HG03432 (cell line): ENCODE results near the gene CFD.
"Not testable (repeated sequence)": the region's sequence is repeated elsewhere in the genome, so short reads cannot be mapped to it uniquely, and the experiment has no call there.

Experiments
- ATAC-seq: cut with Tn5 transposase; IDR thresholded peaks from one replicate; pipeline ENCODE4 v1.9.1; 2021; ENCODE audit warnings: mild to moderate bottlenecking, moderate library complexity; ENCODE audit not compliant: unreplicated experiment

The CFD gene

GRCh38 chr19:858868-859843 is at the start of gene CFD:
TSS of gene CFD (plus strand) at chr19:859664. CDS start at chr19:859690, 26 bp downstream.
- ATAC-seq, result no peak

DNA sequence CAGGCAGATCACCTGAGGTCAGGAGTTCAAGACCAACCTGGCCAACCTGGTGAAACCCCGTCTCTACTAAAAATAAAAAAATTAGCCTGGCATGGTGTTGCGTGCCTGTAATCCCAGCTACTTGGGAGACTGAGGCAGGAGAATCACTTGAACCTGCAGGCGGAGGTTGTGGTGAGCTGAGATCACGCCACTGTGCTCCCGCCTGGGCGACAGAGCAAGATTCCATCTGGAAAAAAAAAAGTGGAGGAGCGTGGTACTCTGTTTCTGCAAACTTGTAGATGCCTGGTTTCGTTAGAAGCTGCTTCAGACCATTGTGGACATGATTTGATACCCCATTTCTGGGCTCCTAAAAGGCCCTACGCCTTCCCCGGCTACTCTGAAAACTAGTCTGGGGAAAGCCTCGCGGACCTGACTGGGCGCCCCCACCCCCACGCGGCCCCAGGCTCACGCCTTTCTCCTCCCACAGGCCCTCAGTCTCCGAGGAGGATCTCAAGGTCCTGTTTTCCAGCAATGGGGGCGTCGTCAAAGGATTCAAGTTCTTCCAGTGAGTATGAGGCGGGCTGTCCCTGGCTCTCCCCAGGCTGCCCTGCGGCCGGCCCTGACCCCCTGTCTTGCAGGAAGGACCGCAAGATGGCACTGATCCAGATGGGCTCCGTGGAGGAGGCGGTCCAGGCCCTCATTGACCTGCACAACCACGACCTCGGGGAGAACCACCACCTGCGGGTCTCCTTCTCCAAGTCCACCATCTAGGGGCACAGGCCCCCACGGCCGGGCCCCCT is 49.2 kb upstream of the CFD start:
- no peak for ATAC-seq

DNA sequence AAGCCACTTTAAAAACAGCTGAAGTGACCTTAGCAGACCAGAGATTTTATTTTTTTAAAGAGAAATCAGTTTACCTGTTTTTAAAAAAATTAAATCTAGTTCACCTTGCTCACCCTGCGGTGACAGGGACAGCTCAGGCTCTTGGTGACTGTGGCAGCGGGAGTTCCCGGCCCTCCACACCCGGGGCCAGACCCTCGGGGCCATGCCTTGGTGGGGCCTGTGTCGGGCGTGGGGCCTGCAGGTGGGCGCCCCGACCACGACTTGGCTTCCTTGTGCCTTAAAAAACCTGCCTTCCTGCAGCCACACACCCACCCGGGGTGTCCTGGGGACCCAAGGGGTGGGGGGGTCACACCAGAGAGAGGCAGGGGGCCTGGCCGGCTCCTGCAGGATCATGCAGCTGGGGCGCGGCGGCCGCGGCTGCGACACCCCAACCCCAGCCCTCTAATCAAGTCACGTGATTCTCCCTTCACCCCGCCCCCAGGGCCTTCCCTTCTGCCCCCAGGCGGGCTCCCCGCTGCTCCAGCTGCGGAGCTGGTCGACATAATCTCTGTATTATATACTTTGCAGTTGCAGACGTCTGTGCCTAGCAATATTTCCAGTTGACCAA is 48.5 kb upstream of the CFD start:
- ATAC-seq, result no peak

DNA sequence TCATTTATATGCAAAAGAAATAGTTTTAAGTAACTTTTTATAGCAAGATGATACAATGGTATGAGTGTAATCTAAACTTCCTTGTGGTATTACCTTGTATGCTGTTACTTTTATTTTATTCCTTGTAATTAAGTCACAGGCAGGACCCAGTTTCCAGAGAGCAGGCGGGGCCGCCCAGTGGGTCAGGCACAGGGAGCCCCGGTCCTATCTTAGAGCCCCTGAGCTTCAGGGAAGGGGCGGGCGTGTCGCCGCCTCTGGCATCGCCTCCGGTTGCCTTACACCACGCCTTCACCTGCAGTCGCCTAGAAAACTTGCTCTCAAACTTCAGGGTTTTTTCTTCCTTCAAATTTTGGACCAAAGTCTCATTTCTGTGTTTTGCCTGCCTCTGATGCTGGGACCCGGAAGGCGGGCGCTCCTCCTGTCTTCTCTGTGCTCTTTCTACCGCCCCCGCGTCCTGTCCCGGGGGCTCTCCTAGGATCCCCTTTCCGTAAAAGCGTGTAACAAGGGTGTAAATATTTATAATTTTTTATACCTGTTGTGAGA is 47.9 kb upstream of the CFD start:
- no peak for ATAC-seq

GRCh38 chr19:812049-812746 is 47.3 kb upstream of the CFD start:
- ATAC-seq, result no peak

- no peak for ATAC-seq
These were observed 46.7 kb upstream of the CFD start for GRCh38 chr19:812747-813218.

DNA sequence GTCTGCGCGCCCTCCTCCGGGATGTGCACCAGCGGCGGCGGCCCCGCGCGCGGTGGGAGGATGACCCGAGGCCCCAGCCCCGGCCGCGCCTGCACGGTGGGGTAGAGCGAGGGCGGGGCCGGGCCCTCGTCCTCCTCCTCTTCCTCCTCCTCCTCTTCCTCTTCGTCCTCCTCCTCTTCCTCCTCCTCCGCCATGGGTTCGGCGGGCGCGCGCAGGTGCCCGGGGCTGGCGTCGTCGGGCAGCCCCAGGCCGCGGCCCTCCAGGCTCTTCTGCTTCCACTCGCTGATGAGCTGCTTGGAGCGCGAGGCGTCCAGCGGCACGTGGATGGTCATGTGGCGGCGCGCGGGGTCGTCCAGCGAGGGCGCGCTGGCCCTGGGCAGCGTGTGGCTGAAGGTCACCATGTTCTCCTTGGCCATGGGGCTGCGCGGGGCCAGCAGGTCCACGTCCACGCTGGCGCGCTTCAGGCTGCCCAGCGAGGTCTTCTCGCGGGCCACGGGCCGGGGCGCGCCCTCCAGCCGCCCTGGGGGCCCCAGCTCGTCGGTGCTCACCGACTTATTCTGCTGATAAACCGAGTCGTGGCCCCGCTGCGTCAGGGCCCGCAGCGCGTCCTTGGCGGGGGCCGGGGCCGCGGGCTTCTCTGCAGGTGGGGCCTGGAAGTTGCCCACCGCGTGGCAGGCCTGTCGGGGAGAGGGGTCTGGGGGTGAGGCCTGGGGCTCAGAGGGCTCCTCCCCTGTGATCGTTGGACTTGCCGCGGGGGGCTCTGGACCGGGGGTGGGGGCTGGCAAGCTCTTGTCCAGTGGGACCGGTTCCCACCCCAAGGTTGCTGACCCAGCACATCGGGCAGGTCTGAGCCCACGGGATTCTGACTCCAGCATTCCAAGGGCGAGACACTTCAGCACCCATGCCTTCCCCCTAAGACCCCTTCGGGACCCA is 46.0 kb upstream of the CFD start:
- ATAC-seq, result no peak

GRCh38 chr19:814152-815078 is 45.0 kb upstream of the CFD start:
- ATAC-seq, result no peak

- no peak for ATAC-seq
These were observed 44.2 kb upstream of the CFD start for GRCh38 chr19:815079-815774.

DNA sequence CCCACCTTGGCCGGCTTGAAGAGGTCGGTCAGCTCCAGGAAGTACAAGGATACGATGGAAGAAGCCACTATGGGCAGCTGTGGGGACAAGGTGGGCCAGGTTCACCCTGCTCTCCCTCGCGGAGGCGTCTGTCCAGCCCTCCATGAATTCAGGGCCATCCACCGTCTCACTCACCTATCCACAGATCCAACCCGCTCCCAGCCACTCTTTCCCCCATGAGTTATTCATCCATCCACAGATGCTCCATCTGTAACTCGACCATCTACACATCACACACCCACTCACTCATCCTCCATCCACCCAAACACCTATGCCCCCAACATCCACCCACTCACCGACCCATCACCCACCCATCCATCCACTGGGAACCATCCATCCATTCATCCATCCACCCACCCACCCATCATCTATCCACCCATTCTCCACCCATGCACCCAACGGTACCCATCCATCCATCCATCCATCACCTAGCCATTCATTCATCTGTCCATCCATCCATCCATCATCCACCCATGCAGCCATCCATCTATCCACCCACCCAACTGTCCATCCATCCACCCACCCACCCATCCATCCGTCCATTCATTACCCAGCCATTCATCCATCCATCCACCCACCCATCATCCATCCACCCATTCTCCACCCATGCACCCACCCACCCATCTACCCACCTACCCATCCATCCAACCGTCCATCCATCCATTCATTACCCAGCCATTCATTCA is 43.5 kb upstream of the CFD start:
- ATAC-seq, result no peak

- ATAC-seq, result no peak
These were observed 43.0 kb upstream of the CFD start for GRCh38 chr19:816500-816857.

GRCh38 chr19:820212-820611 is 39.3 kb upstream of the CFD start:
- not testable (repeated sequence) for ATAC-seq

GRCh38 chr19:821231-821824 is 38.1 kb upstream of the CFD start:
- ATAC-seq, result no peak

DNA sequence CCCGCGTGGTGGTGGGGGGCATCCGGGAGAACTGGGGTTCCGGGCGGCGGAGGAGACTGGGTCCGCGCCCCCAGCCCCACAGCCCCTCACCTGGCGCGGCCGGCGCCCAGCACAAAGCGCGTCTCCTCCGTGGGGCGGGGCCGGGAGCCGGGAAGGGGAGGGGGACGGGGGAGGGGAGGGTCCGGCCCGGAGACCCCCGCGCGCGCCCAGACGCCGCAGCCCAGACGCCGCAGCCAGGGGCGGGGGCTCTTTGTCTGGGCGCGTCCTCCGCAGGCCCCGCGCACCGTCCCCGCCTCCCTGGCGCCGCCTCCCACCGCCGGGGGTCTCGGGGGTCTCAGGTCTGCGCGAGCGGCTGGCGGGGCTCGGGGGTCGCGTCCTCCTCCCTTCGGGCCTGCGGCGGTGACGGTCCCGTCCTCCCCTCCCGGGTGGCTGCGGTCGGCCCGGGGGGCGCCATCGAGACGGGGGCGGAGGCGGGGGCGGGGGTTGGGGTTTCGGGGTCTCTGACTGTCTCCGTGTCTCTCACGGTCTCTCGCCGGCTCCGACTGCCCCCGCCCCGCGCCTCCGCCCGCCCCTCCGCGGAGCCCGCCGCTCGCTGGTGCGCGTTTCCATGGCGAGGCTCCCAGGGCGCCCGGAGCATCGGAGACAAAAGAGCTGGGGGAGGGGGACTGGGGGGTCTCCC is 37.5 kb upstream of the CFD start, which contains the start of gene PLPPR3:
Gene PLPPR3, minus strand, starts transcription at position 131 of the 679 bp plus-strand sequence. CDS start 396 bp downstream, outside the sequence.
- ATAC-seq, result no peak

- no peak for ATAC-seq
These were observed 35.8 kb upstream of the CFD start for GRCh38 chr19:823565-824121.

GRCh38 chr19:824885-825284 is 34.6 kb upstream of the CFD start:
- ATAC-seq, result no peak
